Peyer's patch (tissue), 4 donors: ENCODE measurements around the gene TCEAL9.

Source experiments
- CTCF ChIP-seq, 6 experiments: fragments of 450-650 bp in 4 of 6; fragments of 200-600 bp in 2 of 6; sonication (generic) in 1 of 6; IDR thresholded peaks; one replicate each; pipeline ENCODE4 v1.5.1; 2017 to 2019; ENCODE audit warnings: antibody characterized with exemption in 6 of 6, mild to moderate bottlenecking in 3 of 6, moderate library complexity in 1 of 6
- POLR2A ChIP-seq, 2 donors: fragments of 450-650 bp; IDR thresholded peaks; one replicate each; pipeline ENCODE4 v1.5.1; 2017; ENCODE audit warnings: antibody characterized with exemption in 2 of 2, mild to moderate bottlenecking in 2 of 2, moderate library complexity in 2 of 2

GRCh38 chrX:103310555-103311398, 45.5 kb upstream of the TCEAL9 start, which contains the start of gene BEX2:
- TF ChIP-seq CTCF (IDR thresholded peaks at IDR 0.05) (no peak), POLR2A (IDR thresholded peaks at IDR 0.05) (peak; percentile 20 to 55)
